Uterus (tissue), 4 donors: Measurements from ENCODE around the gene HPS1. TPM values are rescaled to one million over a fixed set of nuclear protein-coding genes. Genes with fewer than 3 reads are reported as not detected.

Experiments used
- DNase-seq, 2 donors: peaks; one replicate each; pipeline ENCODE4 v3.0.0-alpha.2; 2019 to 2020
- H3K27ac ChIP-seq, 2 donors: fragments of 200-600 bp; sonication (generic); 1 replicate in 1 of 2; 2 replicates in 1 of 2; pipeline ENCODE4 v1.5.1; 2016 to 2018
- H3K27me3 ChIP-seq, 2 donors: fragments of 200-600 bp; sonication (generic); one replicate each; pipeline ENCODE4 v1.5.1; 2018 to 2019; ENCODE audit warnings: control low read depth in 1 of 2
- H3K36me3 ChIP-seq, 2 donors: fragments of 200-600 bp; sonication (generic); one replicate each; pipeline ENCODE4 v1.5.1; 2019; ENCODE audit warnings: control low read depth in 1 of 2
- H3K4me1 ChIP-seq, 2 donors: fragments of 200-600 bp; sonication (generic); one replicate each; pipeline ENCODE4 v1.5.1; 2018 to 2019; ENCODE audit warnings: control low read depth in 1 of 2
- H3K4me3 ChIP-seq, 2 donors: fragments of 200-600 bp; sonication (generic); 1 replicate in 1 of 2; 2 replicates in 1 of 2; pipeline ENCODE4 v1.5.1; 2018 to 2019; ENCODE audit warnings: mild to moderate bottlenecking in 1 of 2
- H3K9me3 ChIP-seq, 2 donors: fragments of 200-600 bp; sonication (generic); one replicate each; pipeline ENCODE4 v1.5.1; 2019; ENCODE audit warnings: control low read depth in 1 of 2
- POLR2A ChIP-seq, 2 donors: fragments of 450-650 bp; IDR thresholded peaks; one replicate each; pipeline ENCODE4 v1.6.1; 2016; ENCODE audit warnings: antibody characterized with exemption in 2 of 2, mild to moderate bottlenecking in 1 of 2, moderate library complexity in 1 of 2
- intact Hi-C: fragments of 100-400 bp; cut with DNase I; formaldehyde crosslinking; loops from one replicate; pipeline ENCODE4 v1.15.1; 2023; ENCODE audit warnings: low total_unique reads
- total RNA-seq, 4 donors: library from RNA; depleted of rRNA in 3 of 4; stranded (reverse); fragments of >200 nt in 3 of 4; gene quantifications; one replicate each; pipeline versions ENCODE4 v1.1.0 to v1.2.4, GENCODE V29; 2014 to 2023
- TF ChIP-seq, protein P1 (sequence below), 4 experiments: fragments of 200-600 bp in 2 of 4; fragments of 450-650 bp in 2 of 4; sonication (generic) in 2 of 4; IDR thresholded peaks; one replicate each; pipeline ENCODE4 v1.5.1; 2016 to 2019; ENCODE audit warnings: antibody characterized with exemption in 4 of 4, mild to moderate bottlenecking in 2 of 4, moderate library complexity in 1 of 4
- donor health status: DM: yes; HTN: yes; CAD: no.

HPS1 gene
- total RNA-seq, 4 donors from 2014 or later: 16.1 to 60.1 (median 38.8) TPM

DNA sequence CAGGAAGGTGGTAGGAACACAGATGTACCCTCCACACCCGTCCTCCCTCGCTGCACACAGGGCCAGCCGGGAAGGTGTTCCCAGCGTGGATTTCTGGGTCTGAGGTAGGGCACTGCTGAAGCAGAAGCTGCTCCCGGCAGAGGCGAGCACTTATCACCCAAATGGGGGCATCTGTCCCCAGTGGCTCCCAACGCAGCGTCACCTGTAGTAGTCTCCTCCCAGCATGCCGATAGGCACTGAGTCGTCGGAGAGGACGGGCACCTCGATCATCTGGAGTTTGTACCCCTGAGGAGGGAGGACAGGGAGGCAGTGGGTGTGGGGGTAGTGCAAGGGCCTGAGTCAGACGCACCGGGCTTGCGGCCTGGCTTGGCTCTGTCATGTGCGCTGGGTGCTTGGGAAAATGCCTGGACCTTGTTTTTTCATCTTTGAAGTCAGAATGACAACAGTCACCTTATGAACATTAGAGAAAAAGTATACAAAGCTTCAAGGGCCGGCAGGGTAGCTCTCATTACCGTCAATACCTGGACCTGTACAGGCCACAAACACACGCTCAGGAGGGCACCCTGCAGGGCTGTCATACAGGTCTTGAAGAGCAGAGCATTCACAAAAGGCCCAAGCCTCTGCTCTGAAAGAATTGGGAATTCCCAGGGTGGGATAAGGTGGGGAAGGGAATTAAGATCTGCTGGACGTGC lies 28.6 kb downstream of the HPS1 start:
- intact Hi-C loops: no loop called here
- H3K27me3 ChIP-seq: no peaks in the 10 kb centered on the region
- no peaks in the 10 kb centered on the region for H3K9me3 ChIP-seq
- H3K4me1 ChIP-seq: peaks cover 10 to 11% of the 10 kb centered on the region in 2 donors
- H3K4me3 ChIP-seq: no peak overlapping the region
- no peaks in the 10 kb centered on the region for H3K36me3 ChIP-seq
- H3K27ac ChIP-seq: no peak overlapping the region
- DNase-seq: no peak
- TF ChIP-seq, protein P1, sequence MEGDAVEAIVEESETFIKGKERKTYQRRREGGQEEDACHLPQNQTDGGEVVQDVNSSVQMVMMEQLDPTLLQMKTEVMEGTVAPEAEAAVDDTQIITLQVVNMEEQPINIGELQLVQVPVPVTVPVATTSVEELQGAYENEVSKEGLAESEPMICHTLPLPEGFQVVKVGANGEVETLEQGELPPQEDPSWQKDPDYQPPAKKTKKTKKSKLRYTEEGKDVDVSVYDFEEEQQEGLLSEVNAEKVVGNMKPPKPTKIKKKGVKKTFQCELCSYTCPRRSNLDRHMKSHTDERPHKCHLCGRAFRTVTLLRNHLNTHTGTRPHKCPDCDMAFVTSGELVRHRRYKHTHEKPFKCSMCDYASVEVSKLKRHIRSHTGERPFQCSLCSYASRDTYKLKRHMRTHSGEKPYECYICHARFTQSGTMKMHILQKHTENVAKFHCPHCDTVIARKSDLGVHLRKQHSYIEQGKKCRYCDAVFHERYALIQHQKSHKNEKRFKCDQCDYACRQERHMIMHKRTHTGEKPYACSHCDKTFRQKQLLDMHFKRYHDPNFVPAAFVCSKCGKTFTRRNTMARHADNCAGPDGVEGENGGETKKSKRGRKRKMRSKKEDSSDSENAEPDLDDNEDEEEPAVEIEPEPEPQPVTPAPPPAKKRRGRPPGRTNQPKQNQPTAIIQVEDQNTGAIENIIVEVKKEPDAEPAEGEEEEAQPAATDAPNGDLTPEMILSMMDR (IDR thresholded peaks at IDR 0.05): no peak
- no peak for TF ChIP-seq POLR2A (IDR thresholded peaks at IDR 0.05)

DNA sequence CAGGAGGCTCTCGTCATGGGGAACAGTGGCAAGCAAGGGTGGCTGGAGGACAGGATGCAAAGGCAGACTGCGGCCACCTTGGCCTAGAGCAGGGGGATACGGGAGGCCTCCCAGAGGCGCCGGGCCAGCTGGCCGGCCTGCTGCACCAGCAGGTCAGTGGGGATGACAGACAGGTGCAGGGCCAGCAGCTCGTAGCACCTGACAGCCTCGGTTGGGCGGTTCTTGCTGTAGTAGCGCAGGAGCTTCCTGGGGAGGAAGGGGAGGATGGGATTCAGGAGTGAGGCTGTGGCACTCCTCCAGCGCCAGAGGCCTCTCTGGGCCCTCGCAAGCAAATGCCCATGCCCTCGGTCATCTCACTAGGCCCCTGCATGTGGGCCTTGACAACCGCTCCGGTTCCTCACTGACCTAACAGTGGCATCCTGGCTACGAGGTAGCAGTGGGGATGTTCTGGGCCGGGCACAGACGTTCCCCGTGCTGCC lies 29.2 kb downstream of the HPS1 start:
- H3K27me3 ChIP-seq: no peaks in the 10 kb centered on the region
- intact Hi-C loops: no loop called here
- H3K4me1 ChIP-seq: peaks cover 10 to 11% of the 10 kb centered on the region in 2 donors
- H3K27ac ChIP-seq: no peak overlapping the region
- H3K36me3 ChIP-seq: no peaks in the 10 kb centered on the region
- no peak overlapping the region for H3K4me3 ChIP-seq
- DNase-seq: no peak
- H3K9me3 ChIP-seq: no peaks in the 10 kb centered on the region
- TF ChIP-seq, protein P1 (IDR thresholded peaks at IDR 0.05): no peak
- no peak for TF ChIP-seq POLR2A (IDR thresholded peaks at IDR 0.05)

DNA sequence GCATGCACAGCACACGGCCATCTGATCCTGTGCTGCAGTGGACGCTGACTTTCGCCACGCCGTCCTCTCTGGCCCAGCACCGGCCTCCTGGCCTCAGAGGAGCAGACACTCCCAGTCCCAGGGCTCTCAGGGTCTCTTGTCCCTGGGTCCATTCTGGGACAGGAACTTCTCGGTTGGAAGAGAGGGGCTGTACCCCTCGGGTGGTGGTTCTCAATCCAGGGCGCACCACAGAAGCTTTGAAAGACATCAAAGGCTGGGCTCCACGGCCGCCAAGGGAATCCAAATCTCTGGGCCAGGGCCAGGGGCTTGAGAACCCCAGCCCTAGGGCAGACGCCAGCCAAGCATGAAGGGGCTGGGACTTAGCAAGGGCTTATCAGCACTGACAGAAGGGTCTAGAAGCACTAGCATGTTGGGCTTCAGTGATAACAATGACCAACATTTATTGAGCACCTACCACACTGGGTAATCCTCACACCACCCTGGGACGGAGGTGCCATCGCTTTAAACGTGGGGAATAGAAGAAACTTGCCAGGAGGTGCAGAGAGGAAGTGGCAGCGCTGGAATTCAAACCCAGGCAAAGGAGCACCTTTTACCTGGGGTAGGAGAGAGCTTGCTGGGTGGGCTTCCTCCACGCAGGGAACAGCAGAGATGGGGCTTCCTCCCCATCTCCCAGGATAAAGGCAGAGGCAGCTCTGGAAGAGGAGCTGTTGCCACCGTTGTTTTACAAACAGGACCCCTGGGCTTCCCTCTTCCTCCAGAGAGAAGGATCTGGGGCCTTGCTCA lies 29.9 kb downstream of the HPS1 start:
- TF ChIP-seq, protein P1 (IDR thresholded peaks at IDR 0.05): no peak
- no peak for TF ChIP-seq POLR2A (IDR thresholded peaks at IDR 0.05)
- no peak overlapping the region for H3K4me3 ChIP-seq
- H3K27me3 ChIP-seq: no peaks in the 10 kb centered on the region
- H3K27ac ChIP-seq: no peak overlapping the region
- DNase-seq: no peak
- H3K36me3 ChIP-seq: no peaks in the 10 kb centered on the region
- H3K4me1 ChIP-seq: peaks cover 10 to 11% of the 10 kb centered on the region in 2 donors
- intact Hi-C loops: no loop called here
- no peaks in the 10 kb centered on the region for H3K9me3 ChIP-seq

DNA sequence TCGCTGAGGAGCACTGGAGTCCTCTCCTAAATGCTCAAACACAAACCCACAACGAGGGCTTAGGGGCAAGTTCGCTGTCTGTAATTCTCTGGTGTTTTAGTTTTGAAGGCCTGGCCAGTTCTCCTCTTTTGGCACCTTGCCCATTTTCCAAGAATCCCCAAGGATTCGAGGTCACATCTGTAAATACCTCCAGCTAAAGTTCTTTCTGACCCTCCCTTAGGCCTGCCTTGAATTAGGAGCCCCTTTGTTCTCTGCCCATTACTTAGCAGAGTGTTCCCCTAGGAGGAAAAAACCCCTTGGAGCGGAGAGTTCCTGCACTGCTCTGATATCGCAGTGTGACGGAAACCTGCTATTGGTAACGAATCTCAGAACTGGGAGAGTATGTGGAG lies 31.0 kb downstream of the HPS1 start:
- Histone ChIP-seq H3K4me3 (no peak overlapping the region), H3K27me3 (no peaks in the 10 kb centered on the region), H3K36me3 (no peaks in the 10 kb centered on the region), H3K9me3 (no peaks in the 10 kb centered on the region), H3K27ac (peak overlapping the region; percentile 82 to 84), H3K4me1 (peaks cover 10 to 11% of the 10 kb centered on the region in 2 donors)
- intact Hi-C loops: no loop called here
- TF ChIP-seq, protein P1 (IDR thresholded peaks at IDR 0.05): no peak
- no peak for TF ChIP-seq POLR2A (IDR thresholded peaks at IDR 0.05)
- no peak for DNase-seq
